Measurements from ENCODE around the gene FAM20C. TPM values are rescaled to one million over a fixed set of nuclear protein-coding genes. Genes with fewer than 3 reads are reported as not detected.
A peak's percentile ranks its signal among the peaks of the same experiment; 100 is the strongest.

The FAM20C gene
- total RNA-seq, 1 experiment from 2014 or later: 300 TPM

DNA sequence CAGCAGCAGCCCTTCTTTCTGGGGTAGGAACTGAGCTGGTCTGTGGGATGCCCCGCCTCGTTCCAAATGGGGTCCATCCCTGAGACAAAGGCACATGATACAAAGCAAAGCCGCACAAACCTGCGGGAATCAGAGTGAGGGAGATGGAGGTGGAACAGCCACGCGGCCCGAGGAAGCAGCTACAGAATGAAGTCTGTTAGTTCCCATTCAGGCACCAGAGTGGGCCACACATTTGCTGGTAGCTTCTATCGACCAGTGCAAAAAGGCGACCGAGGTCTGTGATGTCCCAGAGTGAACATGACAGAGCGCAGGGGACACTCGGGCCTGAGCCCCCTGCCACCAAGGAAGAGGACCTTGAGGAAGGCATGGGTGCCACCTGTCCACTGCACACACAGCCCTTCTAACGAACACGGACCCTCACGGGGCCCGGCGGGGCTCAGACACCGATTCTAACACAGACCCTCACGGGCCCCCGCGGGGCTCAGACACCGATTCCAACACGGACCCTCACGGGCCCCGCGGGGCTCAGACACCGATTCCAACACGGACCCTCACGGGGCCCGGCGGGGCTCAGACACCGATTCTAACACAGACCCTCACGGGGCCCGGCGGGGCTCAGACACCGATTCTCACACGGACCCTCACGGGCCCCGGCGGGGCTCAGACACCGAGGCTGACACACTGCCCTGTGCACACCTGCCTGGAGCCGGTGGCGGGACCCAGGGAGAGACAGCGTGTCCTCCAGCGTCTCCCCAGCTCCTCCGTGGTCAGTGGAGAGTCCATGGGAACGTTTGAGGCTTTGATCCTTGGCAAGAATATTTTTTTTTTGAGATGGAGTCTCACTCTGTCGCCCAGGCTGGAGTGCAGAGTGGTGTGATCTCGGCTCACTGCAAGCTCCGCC, 32.8 kb upstream of the FAM20C start:
- DNase-seq (ENCODE audit: low read depth): no peak

DNA sequence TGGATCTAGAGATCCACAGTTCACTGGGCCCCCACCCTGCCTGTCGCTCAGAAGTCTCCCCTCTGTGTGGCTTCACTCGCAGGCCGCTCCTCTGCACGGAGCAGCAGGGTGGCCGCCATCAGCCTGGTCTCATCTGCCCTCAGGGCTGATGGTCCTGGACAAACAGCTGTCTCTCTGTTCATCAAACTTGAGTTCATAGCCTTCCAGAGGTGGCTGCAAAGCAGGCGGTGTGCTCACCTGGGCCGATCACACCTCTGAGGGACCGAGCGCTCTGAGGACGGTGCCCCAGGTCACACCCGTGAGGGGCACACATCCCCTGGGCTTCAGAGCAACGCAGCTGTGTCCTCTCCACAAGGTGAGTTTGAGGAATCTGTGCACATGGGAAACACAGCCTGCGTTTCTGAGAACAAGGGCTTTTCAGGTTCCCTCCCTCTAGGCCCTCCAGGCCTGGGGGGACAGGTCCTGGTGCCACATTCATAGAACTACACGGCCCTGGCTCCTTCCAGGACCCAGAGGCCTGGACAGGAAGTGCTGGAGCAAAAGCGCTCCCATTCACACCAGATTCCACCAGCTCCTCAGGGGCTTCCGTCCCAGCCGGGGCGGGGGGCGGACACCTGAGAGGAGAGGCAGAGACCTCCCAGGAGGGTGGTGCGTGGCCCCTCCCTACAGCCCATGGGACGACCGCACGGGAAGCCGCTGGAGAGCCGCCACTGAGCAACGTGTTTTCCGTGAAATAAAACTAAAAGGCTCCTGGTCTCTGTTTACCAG, 31.2 kb upstream of the FAM20C start:
- no peak for DNase-seq (ENCODE audit: low read depth)

DNA sequence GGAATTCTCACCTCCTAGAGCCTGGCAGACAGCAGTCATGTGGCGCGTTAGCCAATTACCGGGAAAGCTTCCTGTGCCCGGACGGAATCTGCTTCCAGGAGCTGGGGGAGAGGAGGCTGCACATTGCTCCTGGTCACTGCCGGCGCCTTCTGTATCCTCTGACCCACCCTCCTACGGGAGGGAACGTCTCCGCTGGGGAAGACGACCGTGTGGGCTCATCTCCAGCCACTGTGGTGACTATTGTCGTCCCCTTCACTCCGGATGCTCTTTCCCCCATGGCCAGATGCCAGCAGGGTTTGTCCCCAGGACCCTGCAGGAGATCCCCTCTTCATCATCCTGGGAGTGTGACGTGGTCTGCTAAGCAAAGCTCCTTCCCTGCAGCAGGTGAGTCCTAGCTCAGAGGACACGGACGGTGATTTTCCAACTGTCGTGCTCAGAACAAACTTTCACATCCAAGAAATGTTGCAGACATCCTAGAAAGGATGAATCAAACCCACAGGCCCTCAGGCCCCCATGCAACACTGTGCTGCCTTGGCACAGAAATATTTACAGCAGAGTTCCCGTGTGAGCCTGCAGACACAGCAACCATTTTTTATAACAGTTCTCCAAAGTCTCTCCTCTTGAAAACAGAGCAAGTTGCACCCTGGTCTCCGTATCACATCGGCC, 29.6 kb upstream of the FAM20C start:
- DNase-seq (ENCODE audit: low read depth): peak; percentile 62

DNA sequence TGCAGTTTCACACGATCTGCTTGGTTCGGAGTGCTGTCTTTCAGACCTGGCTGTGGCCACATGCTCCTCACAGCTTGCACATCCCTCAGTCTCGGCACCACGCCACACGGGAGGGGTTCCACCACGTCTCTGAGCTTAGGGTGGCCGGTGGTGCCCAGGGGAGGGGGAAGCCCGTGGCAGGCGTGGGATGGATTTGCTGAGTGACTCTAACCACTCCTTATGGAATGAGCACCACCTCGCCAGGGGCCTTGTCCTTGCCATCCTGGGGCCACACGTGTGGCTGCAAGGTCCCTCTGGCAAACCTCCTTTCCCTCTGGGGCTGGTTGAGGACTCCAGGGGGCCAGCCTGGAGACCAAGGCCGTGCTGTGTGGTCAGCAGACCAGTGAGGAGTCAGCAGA, 29.1 kb upstream of the FAM20C start:
- DNase-seq (ENCODE audit: low read depth): no peak

DNA sequence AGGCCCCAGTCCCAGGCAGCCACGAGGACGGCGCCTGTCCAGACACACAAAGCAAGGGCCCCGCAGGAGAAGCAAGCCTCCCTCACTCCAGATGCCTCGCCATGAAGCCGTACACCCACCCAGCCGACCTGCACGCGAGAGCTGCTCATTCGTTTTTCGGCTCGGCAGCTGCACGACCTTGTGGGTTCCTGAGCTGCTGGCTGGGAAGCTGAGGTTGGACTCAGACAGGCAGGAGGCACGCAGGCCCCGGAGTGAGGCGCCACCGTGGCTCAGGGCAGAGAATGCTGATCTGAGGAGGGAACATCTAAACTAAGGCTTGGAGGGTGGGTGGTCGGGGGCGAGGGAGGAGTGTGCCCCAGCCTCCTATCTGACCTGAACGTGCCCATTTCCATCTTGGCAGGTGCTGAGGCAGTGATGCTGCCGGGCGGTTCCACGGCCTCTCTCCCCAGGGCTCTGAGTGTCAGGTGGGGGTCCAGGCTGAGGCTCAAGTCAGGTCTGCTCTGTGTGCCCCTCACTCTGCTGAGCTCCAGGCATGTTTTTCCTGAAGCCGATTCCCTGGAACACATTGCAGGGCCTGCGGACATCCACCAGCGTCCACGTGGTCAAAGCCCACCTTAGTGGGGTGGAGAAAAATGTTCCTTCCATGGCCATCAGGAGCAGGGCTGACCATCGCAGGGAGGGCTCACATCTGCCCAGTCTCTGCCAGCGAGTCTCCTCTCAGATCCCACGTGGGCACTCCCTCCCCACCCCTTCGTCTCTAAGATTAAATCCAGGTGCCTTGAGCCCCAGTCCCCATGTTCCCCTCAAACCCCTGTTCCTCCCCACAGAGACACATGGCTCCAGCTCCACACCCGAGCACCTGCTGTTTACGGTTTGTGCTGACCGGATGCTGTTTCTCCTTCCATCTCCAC, 28.1 kb upstream of the FAM20C start:
- DNase-seq (ENCODE audit: low read depth): no peak

DNA sequence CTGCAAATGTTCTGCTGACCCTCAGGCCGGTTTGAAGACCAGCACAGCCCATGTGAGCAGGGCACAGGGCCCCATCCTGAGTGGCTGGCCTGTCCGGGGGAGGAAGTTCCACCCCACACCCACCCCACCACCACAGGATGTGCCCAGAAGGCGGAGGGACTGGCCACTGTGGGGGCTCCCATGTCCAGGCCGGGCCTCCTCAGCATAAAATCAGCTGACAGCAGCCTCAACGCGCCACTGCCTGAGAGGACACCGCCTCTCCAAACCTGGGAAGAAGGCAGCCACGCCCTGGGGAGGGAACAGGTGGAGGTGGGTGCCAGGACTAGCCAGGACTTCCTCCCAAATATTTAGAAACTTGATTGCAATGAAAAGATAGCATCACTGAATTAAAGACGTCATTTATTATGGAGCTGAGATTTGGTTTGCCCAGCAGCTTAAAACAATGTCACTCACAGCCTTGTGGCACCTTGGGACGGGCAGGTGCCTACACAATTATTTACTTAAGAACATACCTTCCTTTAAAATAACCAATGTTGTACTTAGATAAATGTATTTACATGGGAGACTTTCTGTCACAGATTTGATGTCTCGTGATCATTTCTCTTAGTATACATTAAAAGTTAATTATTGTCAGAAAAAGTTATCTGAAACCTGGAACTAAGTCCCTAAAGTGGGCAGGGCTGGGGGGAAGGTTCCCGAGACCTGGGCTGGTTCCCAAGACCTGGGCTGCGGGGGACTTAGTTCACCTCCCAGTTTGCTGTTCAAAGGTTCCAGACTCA, 27.3 kb upstream of the FAM20C start:
- DNase-seq (ENCODE audit: low read depth): no peak

DNA sequence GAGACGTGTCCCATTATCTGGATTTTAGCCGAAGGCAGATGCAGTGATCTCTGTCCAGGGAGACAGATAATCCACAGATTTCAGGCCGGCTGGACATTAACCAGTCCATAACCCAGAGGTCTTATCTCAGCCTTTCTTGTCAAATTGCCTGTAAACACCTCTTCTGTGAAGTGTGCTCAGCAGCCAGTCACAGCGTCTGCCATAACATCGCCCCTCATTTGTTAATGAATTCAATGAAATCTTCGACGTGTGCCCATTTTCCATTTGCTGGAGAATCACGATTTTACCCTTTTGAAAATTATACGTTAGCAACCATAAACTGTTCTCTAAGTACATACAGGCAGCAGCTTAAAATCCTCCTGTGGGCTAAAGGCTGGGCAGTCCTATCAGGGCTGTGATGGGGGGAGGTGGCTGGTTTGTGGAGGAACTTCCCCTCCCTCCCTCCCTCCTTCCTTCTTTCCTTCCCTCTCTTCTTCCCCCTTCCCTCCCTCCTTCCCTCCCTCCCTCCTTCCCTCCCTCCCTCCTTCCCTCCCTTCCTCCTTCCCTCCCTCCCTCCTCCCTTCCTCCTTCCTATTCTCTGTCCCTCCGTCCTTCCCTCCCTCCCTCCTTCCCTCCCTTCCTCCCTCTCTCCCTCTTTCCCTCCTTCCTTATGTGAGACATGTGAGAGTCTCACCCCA, 26.6 kb upstream of the FAM20C start:
- no peak for DNase-seq (ENCODE audit: low read depth)

DNA sequence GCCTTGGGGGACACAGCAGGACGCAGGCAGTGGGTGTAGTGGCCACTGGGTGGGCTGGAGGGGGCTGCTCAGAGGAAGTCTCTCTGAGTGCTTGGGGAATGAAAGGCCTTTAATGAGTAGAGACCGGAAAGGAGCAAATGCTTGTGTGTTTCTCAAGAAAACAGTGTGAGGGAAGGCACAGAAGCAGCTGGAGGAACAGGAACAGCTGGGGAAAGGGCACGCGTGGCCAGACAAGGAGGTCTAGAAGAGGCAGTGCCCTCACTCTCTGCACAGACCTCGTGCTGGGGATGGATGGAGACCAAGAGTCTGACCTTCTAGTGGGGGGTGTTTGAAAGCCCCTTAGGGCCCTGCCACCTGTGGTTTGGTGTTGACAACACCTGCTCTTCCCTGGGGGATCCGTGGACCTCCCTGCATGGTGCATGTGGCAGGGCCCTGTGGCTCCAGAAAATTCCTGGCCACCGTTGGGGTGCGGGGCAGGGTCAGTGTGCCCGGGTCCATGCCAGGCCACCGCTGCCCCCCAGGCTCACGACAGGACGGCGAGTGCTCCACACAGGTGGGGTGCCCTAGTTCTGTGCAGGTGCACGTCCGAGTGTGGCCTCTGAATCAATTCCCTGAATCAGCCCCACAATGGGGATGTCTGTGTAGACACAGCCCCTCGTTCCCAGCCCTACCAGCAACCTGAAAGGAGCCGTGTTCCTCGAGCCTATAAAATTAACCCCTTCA, 25.9 kb upstream of the FAM20C start:
- DNase-seq (ENCODE audit: low read depth): no peak

DNA sequence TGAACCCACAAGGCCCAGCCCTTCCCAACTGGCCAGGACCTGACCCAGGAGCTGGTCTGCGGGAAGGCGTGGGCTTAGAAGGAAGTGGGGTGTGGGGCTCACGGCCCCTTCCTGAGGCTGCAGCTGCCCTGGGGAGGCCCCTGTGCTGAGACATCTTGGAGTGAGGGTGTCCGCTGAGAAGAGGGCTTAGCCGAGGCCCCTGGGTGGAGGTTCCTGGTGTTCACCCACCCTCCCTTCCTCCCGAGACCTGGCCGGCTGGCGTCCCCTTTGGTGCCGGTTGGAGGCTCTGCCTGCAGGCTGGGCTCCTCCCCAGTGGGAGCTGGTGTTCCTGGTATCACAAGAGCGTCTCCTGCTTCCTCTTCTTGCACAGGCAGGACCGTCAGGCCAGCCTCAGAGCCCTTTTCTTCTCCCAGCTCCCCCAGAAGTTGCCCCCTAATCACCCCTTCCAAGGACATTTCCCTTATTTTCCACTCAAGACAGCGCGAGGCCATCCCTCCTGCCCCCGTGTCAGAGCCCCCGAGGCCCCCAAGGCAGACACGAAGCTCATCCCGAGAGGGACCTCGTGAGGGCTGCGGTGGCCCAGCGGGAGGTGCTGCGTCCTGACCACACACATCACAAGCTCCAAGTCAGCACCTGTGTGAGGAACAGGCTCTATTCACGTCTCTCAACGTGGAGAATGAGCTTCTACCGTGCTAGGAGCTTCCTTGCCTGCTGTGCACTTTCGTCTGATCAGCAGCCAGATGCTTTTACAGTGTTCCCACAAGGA, 25.1 kb upstream of the FAM20C start:
- no peak for DNase-seq (ENCODE audit: low read depth)

DNA sequence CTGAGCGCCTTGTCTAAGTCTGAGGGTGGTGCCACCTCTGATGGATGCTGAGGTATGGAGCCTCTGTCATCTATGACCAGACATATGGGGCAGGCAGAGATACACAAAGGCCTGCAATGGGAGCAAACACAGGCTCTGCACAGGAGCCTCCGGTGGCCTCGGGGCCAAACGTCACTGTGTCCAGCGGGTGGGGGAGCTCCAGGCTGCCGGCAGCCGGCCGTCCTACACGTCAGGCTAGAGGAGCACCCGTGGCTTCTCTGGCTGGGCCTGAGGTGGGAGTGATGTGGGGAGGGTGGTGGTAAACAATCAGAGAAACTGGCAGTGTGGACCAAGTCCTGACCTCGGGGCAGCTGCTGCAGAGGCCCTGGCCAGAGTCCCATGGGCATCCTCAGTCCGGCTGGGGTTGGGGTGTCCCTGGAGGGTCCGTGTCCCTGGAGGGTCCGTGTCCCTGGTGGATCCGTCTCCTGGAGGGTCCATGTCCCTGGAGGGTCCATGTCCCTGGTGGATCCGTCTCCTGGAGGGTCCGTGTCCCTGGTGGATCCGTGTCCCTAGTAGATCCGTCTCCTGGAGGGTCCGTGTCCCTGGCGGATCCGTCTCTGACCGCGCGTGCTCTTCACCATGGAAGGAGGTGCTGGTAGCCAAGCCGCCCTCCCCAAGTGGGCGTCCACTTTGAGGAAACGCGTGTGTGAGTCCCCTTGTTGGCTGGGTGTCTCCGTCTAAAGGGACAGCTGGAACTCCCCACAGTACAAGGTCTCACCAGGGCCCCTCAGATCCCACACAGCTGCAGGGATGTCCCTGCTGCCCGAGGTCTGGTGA, 24.2 kb upstream of the FAM20C start:
- no peak for DNase-seq (ENCODE audit: low read depth)

DNA sequence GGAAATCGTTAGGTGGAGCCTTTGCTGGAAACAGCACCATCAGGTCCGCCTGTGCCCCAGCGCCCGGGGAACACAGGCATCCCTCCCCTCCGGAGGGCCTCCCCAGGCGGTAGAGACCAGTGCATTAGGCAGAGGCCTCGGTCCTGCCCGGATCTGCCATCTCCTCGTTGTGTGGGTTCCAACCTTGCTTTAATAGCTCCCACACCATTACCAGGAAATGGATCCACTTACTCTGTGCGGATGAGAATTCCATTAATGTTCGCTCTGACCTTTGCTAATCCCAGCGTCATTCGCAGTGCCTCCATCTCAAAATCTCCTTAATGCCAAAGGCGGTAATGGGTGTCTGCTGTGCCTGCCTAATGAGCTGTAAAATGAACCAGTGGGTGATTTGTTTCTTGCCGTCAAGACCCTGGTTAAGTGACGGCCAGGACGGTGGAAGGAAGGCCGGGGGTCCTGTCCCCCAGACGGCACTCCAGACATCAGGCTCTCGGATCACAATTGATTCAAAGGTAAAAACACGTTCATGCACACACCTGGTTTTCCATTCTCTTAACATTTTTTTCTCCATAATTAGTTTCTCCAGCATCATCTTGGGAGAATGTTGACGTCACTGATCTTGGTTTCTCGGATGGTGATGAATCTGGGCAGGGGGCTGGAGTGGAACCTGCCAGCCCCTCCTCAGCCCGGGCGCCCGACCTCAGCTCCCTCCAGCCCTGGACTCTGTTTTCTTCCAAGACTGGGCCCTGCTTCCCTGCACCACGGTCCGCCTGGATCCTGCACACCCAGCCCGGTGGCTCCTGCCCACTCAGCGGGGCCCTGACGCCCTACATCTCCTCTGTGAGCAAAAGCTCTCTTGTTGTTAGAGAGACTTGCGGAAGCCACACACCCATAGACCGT, 22.8 kb upstream of the FAM20C start:
- DNase-seq (ENCODE audit: low read depth): no peak

DNA sequence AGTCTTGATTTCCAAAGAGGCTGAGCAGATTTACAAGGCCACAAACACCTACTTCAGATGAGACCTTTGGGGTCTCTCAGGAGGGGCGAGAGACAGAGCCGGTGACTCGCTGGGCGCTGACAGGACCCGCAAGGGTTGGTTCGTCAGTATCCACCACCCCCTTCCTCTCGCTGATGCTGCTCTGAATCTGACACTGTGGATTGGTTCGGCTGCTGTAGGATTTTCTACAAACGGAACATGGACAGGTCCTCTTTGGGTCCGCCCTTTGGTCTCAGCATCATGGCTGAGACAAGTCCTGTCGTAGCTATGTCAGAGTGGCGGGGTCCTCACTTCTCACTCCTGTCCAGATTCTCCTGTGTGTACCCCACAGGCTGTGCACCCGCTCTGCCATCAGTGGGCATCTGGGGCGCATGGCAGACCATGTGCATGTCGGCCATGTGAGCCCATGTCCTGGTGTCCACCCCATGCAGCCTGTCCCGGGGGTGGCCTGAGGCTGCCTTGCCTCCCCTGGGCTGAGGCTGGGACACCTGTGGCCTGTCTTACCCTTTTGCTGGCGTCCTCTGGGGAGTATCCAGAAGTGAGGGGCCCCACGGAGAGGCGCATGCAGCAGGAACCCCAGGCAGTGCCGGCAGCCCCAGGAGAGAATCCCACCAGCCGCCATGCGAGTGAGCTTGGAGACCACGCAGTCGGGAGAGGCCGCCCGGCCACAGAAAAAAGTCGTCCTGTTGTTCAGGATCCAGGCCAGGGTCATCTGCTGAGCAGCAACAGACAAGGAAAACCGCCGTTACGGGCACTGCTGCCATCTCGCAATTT, 21.6 kb upstream of the FAM20C start:
- no peak for DNase-seq (ENCODE audit: low read depth)

DNA sequence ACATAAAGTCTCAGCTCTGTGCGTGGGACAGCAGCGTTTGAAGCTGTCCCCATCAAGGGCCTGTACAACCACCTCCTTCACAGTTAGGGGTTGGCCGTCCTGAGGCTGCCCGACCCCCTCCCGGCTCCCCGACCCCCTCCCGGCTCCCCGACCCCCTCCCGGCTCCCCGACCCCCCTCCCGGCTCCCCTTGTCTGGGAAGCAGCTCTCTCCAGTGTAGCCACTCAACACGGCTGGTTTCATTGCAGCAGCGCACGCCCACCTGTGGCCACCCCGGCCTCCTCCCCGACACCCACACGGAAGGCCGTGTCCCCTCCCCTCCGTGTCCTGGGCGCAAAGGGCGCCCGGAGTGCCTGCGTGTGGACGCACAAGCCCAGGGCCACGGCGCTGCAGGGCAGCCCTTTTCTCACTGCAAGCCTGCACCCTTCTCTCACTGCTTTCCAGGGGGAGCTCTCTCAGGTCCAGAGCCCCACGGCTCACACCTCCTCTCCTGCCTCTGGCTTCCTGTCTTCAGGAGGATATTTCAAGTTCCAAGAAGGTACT, 20.9 kb upstream of the FAM20C start:
- no peak for DNase-seq (ENCODE audit: low read depth)

DNA sequence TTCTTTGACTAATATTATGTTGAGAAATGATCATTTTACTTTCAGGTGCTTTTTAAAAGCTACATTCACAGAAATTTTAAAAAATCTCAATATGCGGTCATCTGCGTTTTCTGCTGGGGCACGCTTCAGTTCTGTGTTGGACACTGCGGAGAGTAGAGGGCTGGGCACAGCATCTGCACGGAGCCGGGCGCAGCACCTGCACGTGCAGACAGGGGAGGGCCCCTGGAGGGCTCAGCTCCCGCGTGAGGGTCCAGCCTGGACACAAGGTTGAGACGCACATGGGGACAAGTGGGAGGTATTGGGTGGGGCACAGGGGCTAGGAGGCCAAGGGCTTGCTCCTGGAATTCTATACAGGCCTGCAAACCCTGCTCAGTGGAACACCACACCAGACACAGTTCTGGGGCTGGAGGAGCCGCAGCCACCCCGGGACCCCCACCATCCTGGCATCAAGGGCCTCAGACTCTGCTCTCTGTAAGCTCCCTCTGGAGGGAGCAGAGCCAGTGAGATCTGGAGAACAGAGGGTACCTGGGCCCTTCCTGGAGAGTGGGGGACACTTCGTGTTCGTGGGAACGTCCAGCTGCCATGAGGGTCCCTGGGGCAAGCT, 20.4 kb upstream of the FAM20C start:
- DNase-seq (ENCODE audit: low read depth): no peak
